ENCODE measurements around the gene TTLL3.
"Not testable (repeated sequence)": the region's sequence is repeated elsewhere in the genome, so short reads cannot be mapped to it uniquely, and the experiment has no call there.

GRCh38 chr3:9865125-9865637, 55.1 kb downstream of the TTLL3 start:
- TF ChIP-seq CTCF (IDR thresholded peaks at IDR 0.05); REST (IDR thresholded peaks at IDR 0.05; ENCODE audit: insufficient read depth in 1 of 2, low read depth in 2 of 2, low read length in 1 of 2); SIN3A (IDR thresholded peaks at IDR 0.05; ENCODE audit: borderline replicate concordance, insufficient read depth, low read depth, low read length); POLR2AphosphoS5 (IDR thresholded peaks at IDR 0.05; ENCODE audit: low read depth, low read length): not testable (repeated sequence)
